HG03159 (cell line): ENCODE results near the gene ACKR1.

Experiments used
- ATAC-seq: cut with Tn5 transposase; IDR thresholded peaks from one replicate; pipeline ENCODE4 v1.9.1; 2021; ENCODE audit warnings: mild to moderate bottlenecking, moderate library complexity; ENCODE audit not compliant: unreplicated experiment

Gene ACKR1

DNA sequence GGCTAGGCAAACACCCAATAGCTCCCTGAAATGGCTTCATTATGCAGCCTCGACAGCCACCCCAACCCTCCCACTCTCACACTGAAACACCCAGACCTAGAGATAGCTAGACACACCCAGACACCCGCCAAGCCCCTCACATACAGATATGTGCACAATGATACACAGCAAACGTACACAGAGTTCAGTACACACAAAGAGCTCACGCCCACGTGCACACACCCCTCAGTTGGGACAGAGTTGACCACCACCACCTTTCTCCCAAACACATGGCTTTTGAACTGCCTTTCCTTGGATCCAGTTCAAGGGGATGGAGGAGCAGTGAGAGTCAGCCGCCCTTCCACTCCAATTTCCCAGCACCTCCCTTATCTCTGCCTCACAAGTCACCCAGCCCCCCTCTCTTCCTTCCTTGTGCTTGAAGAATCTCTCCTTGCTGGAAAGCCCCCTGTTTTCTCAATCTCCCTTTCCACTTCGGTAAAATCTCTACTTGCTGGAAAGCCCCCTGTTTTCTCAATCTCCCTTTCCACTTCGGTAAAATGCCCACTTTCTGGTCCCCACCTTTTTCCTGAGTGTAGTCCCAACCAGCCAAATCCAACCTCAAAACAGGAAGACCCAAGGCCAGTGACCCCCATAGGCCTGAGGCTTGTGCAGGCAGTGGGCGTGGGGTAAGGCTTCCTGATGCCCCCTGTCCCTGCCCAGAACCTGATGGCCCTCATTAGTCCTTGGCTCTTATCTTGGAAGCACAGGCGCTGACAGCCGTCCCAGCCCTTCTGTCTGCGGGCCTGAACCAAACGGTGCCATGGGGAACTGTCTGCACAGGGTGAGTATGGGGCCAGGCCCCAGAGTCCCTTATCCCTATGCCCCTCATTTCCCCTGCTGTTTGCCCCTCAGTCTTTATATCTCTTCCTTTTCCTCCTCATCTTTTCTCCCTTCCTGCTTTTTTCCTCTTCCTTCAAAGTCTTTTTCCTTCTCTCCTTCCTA lies at the start of gene ACKR1:
TSS of gene ACKR1 (plus strand) at position 715 of the 981 bp plus-strand sequence. CDS start at position 800, 85 bp downstream.
- no peak for ATAC-seq

GRCh38 chr1:159161001-159161718 lies 43.5 kb upstream of the ACKR1 start:
- ATAC-seq, result peak; percentile 98

DNA sequence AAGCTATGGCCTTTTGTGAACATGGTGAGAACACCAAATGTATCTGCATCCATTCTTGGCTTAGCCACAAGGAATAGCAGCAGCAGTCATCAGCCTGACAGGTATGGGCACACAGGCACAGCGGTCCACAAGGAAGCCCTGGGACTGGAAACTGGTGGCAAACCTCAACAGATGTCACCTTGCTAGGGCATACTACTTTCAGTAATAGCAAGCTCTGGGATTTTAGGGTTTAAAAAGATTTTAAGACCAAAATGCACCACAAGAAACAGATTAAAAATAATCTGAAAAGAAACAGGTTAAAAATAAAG lies 43.0 kb upstream of the ACKR1 start:
- ATAC-seq, result no peak

GRCh38 chr1:159162516-159163265 lies 42.0 kb upstream of the ACKR1 start:
- no peak for ATAC-seq

DNA sequence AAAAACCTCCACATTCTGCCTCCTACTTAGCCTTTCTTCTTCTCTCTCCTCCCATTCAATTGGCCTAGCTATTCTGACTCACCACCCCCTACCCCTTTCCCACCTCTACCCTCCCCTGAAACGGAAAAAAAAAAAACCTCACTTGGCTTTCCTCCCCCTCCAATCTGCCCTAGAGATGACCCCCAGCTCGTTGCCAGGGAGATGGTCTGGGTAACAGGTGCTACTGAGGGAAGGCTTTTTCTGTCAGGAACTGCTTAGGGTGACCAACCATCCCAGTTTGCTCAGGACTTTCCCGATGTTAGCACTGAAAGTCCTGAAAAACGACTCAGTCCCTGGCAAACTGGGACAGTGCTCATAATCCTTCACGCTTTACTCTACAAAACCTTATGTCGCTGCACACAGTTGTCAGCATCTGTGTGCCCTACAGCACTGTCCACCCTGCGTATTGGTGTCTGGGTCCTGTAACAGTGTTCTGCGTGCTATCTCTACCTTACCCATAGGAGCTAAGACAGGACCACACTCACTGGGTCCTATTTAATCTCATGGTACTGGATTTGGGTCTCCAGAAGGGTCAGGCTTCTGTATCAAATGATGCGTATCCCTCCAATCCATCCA lies 41.0 kb upstream of the ACKR1 start:
- ATAC-seq, result no peak

DNA sequence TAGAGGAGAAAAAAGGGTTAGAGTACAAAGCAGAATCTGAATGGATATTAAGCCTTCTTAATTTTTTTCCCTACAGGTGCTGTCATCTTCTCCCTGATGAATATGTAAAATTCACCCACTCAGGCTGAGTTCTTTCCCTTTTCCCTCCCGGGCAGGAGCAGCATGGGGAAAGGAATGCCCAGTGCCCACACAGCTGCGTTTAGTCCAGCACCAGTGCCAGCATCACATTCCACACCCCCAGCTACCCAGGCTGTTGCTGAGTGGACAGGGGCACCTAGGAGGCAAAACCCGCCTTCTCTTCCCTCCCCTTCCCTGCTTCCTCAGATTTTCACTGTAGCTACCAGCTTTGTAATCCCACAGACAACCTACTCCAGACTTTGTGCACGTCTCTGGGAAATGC lies 36.6 kb upstream of the ACKR1 start:
- ATAC-seq, result no peak

- ATAC-seq, result no peak
Observed at GRCh38 chr1:159170639-159171038, 34.0 kb upstream of the ACKR1 start.

DNA sequence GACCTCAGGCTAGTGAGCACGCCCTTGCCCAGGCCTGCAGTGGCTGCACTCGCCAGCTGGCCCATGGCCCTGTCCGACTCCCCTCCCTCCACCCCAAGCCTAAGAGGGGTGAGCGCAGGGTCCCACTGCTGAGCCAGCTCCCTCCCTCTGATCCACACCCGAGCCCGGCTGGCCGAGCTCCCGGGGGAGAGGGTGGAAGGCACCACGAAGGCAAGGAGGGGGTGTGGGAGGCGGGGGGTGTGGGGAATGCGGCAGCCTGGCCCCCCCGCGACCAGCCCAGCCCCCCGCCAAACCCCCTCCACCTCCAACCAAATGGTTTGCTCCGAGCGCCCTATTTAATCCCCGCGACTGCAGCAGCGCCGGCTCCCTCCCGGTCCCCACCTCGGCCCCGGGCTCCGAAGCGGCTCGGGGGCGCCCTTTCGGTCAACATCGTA lies 33.4 kb upstream of the ACKR1 start, which contains the start of gene CADM3:
TSS of gene CADM3 (plus strand) at position 362 of the 434 bp plus-strand sequence. CDS start 151 bp downstream, outside the sequence.
- ATAC-seq, result no peak

GRCh38 chr1:159171688-159172501 lies 32.8 kb upstream of the ACKR1 start:
- ATAC-seq, result no peak

GRCh38 chr1:159172614-159173291 lies 31.9 kb upstream of the ACKR1 start:
- ATAC-seq, result no peak

- ATAC-seq, result no peak
Observed at GRCh38 chr1:159173320-159173719, 31.4 kb upstream of the ACKR1 start.

- ATAC-seq, result no peak
Observed at GRCh38 chr1:159175571-159175970, 29.1 kb upstream of the ACKR1 start.

DNA sequence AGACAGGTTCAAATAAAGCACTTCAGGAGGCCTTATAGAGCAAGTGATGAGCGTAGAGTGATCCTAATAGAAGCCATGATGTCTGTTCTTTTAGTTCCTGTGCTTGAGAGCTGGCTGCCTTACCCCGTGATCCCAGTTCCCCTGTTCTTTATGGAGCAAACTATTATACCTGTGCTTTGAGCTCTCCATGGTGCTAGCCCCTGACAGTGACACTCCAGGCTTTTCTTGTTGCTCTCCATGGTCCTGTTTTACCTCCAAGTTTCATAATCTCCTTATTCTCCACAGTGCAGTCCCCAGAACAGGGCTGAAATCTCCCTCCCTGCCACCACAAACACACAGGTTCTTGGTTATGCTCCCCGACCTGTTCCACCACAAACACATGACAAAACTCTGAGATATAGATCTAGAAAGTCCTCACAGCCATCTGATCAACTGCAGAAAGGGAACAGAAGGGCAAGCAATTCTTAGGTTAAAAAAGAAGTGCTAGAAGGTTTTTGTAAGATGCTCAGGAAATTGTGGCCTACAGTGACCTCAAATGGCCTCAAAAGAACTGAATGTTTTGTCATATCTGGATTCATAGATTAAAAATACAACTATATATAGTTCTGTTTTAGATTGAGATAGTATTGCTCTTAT lies 27.3 kb upstream of the ACKR1 start:
- no peak for ATAC-seq

- no peak for ATAC-seq
Observed at GRCh38 chr1:159179906-159180305, 24.8 kb upstream of the ACKR1 start.

DNA sequence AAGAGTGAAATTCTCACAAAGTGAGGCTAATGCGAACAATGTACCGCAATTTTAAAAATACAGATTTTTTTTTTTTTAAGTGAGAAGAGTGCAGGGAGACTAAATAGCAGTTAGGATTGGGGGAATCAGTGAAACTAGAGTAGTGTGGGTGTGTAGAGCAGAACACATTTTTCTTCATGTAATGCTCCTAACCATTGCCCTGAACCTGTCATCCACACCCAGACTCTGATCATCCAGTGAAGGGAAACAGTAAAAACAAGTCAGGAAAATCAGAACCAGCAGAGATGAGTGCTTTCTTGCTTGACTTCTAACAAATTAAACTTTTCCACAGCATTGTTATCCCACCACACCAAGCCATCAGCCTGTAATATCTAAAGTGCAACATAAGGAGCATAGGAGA lies 24.2 kb upstream of the ACKR1 start:
- no peak for ATAC-seq

GRCh38 chr1:159181328-159182024 lies 23.2 kb upstream of the ACKR1 start:
- no peak for ATAC-seq

GRCh38 chr1:159184201-159184600 lies 20.5 kb upstream of the ACKR1 start:
- no peak for ATAC-seq

DNA sequence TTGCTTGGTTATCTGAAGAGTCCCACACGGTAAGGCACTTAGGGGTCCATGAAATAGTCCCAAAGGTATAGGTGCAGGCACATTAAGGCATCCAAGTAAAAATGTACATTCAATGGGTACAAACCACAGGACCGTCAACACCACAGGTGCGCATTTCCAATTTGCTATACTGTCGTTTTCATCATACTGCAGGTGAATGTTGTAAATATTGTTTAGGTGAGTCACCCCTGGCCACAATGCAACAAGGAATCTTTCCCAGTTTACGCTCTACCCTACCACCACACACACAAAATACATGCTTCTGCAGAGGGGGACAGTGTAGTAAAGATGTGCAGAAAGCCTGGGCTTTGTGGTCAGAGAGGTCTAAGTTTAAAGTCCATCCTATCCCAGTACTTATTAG lies 19.6 kb upstream of the ACKR1 start:
- no peak for ATAC-seq
